HG03135 (cell line): ENCODE results near the gene IQCM.

ENCODE experiments used
- ATAC-seq: cut with Tn5 transposase; IDR thresholded peaks from one replicate; pipeline ENCODE4 v1.9.1; 2021; ENCODE audit warnings: mild to moderate bottlenecking, moderate library complexity; ENCODE audit not compliant: unreplicated experiment

Gene IQCM

DNA sequence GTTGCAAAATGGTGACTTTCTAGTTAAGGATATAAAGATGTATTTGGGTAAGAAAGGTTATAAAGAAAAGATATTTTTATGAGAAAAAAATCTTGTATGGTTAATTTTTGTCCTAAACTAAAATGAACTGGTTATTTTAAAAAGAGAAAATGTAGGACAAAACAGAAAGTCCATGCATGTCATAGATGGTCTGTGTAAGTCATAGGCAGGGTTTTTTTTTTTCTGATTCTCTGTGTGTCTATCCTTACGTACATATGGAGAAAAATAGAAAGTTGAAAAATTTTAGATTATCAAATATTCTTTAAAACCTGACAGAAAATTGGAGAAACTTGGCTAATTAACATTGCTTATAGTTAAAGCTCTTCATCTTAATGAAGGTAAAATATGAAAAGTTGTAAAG is 493.4 kb downstream of the IQCM start:
- no peak for ATAC-seq

DNA sequence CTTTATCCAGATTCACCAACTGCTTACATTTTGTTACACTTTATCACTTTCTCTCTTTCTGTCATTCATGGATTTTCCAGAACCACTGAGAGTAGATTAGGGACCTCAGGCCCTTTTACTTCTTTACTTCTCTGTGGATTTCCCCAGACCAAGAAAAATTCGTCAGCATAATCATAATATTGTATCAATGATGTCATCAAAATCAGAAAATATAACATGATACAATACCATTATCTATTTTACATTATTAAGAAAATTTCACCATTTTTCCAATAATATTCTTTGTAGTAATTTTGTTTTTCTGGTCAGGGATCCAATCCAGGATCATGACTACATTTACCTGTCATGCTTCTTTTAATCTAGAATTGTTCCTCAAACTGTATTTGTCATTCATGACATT is 494.2 kb downstream of the IQCM start:
- ATAC-seq = no peak

GRCh38 chr4:149311076-149311475 is 504.6 kb downstream of the IQCM start:
- ATAC-seq = no peak

GRCh38 chr4:149306537-149306936 is 509.1 kb downstream of the IQCM start:
- no peak for ATAC-seq
